Karpas-422 (cell line): ENCODE measurements around the gene LSP1. TPM values are rescaled to one million over a fixed set of nuclear protein-coding genes. Genes with fewer than 3 reads are reported as not detected.

Experiments
- DNase-seq: peaks from one replicate; pipeline ENCODE4 v3.0.0-alpha.2; 2015
- H2AFZ ChIP-seq: fragments of 200-600 bp; sonication (generic); 2 replicates; pipeline ENCODE4 v1.6.1; 2014; ENCODE audit warnings: antibody characterized with exemption, low read length, mixed read lengths
- H3K27ac ChIP-seq: fragments of 200-600 bp; sonication (generic); 2 replicates; pipeline ENCODE4 v1.5.1; 2014; ENCODE audit warnings: mild to moderate bottlenecking, low read length, moderate library complexity
- H3K27me3 ChIP-seq: fragments of 200-600 bp; sonication (generic); 2 replicates; pipeline ENCODE4 v1.6.1; 2014; ENCODE audit warnings: low read length, mixed read lengths
- H3K36me3 ChIP-seq: fragments of 200-600 bp; sonication (generic); 2 replicates; pipeline ENCODE4 v1.6.1; 2014; ENCODE audit warnings: low read length, mixed read lengths; ENCODE audit not compliant: insufficient read depth
- H3K4me1 ChIP-seq: fragments of 200-600 bp; sonication (generic); 2 replicates; pipeline ENCODE4 v1.6.1; 2014; ENCODE audit warnings: mild to moderate bottlenecking, low read length, mixed read lengths
- H3K4me2 ChIP-seq: fragments of 200-600 bp; sonication (generic); 2 replicates; pipeline ENCODE4 v1.6.1; 2014; ENCODE audit warnings: low read length, low read depth, mild to moderate bottlenecking; ENCODE audit not compliant: poor library complexity, severe bottlenecking
- H3K4me3 ChIP-seq: fragments of 200-600 bp; sonication (generic); 2 replicates; pipeline ENCODE4 v1.5.1; 2014; ENCODE audit warnings: mild to moderate bottlenecking, antibody characterized with exemption, low read length, mixed read lengths
- H3K79me2 ChIP-seq: fragments of 200-600 bp; sonication (generic); 2 replicates; pipeline ENCODE4 v1.6.1; 2014; ENCODE audit warnings: mild to moderate bottlenecking, low read length, mixed read lengths
- H3K9ac ChIP-seq: fragments of 200-600 bp; sonication (generic); 2 replicates; pipeline ENCODE4 v1.6.0; 2014; ENCODE audit warnings: low read length
- H3K9me2 ChIP-seq: fragments of 200-600 bp; sonication (generic), shearing (Covaris generic); replicated peaks from 2 replicates; pipeline ENCODE4 v1.6.0; 2014; ENCODE audit warnings: mild to moderate bottlenecking, low read length, moderate library complexity; ENCODE audit not compliant: insufficient read depth
- H3K9me3 ChIP-seq: fragments of 300-700, 200-600 bp; sonication (generic); 2 replicates; pipeline ENCODE4 v1.6.1; 2014; ENCODE audit warnings: low read length, mixed read lengths
- H4K20me1 ChIP-seq: fragments of 200-600 bp; sonication (generic); 2 replicates; pipeline ENCODE4 v1.6.1; 2014; ENCODE audit warnings: mild to moderate bottlenecking, antibody characterized with exemption, low read length, low read depth; ENCODE audit not compliant: insufficient read depth
- total RNA-seq: library from RNA; depleted of rRNA; stranded (reverse); fragments of >200 nt; shearing (Covaris generic); gene quantifications from 2 replicates; pipeline ENCODE4 v1.2.3, GENCODE V29; 2014; ENCODE audit warnings: low replicate concordance

The LSP1 gene
- total RNA-seq, 1 experiment from 2014 or later = 46.9 TPM

DNA sequence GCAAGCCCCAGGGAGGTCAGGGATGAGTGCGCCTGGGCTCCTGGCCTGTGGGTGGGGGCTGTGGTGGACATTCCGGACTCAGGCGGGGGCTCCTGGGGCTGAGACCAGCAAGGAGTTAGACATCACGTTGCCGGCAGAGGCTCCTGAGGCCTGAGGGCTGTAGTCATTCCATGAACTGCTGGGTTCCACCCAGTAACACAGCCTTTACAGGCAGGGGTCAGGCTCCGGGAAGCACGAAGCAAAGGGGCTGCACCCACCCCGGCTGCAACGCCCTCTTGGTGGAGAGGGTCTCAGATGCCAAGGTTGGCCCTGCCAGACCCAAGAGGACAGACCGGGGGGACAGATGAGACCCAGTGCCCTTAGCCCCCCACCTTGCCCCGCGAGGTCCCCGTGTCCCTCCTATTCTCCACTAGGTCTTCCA is 75.6 kb downstream of the LSP1 start:
- no peak overlapping the region for H3K4me2 ChIP-seq
- no peaks in the 10 kb centered on the region for H4K20me1 ChIP-seq
- no peak overlapping the region for H3K9ac ChIP-seq
- H3K36me3 ChIP-seq = no peaks in the 10 kb centered on the region
- H3K27me3 ChIP-seq = no peaks in the 10 kb centered on the region
- no peaks in the 10 kb centered on the region for H3K9me2 ChIP-seq
- no peak for DNase-seq
- no peaks in the 10 kb centered on the region for H3K4me1 ChIP-seq
- no peak overlapping the region for H3K27ac ChIP-seq
- no peak overlapping the region for H3K4me3 ChIP-seq
- H3K9me3 ChIP-seq = no peaks in the 10 kb centered on the region
- H3K79me2 ChIP-seq = no peaks in the 10 kb centered on the region
- no peak overlapping the region for H2AFZ ChIP-seq

DNA sequence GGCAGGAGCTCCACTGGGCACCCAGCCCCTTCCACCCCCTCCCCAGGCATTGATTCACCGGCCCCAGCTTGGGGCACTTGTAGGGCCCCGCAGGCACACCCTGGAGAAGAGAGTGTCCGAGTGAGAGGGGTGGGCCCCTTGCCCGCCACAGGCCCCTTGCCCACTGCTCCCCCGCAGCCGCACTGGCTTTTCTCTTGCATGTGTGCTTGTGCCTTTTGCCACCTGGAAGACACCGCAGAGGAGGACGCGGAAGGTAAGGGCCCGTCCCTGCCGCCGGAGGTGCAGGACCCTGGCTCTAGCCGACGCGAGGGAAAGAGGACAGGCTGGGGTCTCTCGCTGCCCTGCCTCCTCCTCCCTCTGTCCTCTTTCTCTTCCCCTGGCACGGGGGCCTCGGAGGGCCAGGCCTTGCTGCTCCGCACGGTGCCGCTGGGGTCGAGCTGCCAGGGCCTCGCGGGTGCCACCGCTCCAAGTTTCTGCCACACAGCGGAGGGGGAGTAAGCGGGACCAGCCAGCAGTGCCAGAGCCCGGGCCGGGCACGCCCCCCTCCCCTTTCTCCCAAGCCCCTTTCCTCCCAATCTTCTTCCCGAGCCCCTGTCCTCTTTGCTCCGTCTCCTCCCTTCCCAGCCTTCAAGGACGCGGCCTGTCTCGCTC is 76.1 kb downstream of the LSP1 start:
- Histone ChIP-seq H3K27ac (no peak overlapping the region), H3K9me2 (no peaks in the 10 kb centered on the region), H3K27me3 (no peaks in the 10 kb centered on the region), H4K20me1 (no peaks in the 10 kb centered on the region), H3K4me3 (no peak overlapping the region), H3K9me3 (no peaks in the 10 kb centered on the region), H3K4me1 (no peaks in the 10 kb centered on the region), H2AFZ (no peak overlapping the region), H3K36me3 (no peaks in the 10 kb centered on the region), H3K4me2 (no peak overlapping the region), H3K79me2 (no peaks in the 10 kb centered on the region), H3K9ac (no peak overlapping the region)
- no peak for DNase-seq

DNA sequence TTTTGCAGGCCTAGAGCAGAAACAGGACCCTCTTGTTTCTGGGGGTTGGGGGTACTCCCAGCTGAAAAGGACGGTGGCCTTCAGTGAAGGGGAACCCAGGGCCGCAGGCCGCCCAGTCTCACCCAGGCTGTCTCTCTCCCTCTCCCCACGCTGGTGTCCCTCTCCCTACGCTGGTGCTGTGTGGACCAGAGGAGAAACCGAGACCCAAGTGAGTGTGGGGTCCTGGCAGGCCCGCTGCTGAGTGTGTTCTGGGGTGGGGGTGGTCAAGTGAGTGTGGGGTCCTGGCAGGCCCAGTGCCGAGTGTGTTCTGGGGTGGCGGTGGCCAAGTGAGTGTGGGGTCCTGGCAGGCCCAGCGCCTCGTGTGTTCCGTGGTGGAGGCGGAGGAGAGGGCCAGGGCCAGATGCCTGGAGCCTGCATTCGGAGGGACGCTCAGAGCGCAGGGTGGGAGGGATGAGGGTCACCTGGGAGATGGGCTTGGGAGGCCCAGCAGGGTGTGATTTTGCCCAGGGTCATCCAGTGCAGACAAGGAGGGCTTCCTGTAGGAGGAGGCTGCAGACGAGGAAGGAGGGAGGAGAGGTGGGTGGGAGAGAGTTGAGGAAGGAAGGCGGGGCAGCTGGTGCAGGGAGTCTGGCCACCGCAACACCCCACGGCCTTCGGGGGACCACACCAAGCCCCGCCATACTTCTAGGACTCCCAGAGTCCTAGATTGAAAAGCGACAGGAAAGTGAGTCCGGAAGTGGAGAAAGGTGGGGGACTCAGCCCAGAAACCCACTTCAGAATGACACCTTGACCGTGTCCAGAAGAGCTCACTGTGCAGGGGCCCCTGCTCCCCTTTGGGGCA is 77.0 kb downstream of the LSP1 start:
- no peak for DNase-seq
- no peak overlapping the region for H3K4me3 ChIP-seq
- H3K9me3 ChIP-seq = no peaks in the 10 kb centered on the region
- no peaks in the 10 kb centered on the region for H4K20me1 ChIP-seq
- no peaks in the 10 kb centered on the region for H3K79me2 ChIP-seq
- H3K9me2 ChIP-seq = no peaks in the 10 kb centered on the region
- no peak overlapping the region for H2AFZ ChIP-seq
- no peaks in the 10 kb centered on the region for H3K4me1 ChIP-seq
- no peak overlapping the region for H3K9ac ChIP-seq
- no peaks in the 10 kb centered on the region for H3K27me3 ChIP-seq
- no peak overlapping the region for H3K27ac ChIP-seq
- no peaks in the 10 kb centered on the region for H3K36me3 ChIP-seq
- H3K4me2 ChIP-seq = no peak overlapping the region

DNA sequence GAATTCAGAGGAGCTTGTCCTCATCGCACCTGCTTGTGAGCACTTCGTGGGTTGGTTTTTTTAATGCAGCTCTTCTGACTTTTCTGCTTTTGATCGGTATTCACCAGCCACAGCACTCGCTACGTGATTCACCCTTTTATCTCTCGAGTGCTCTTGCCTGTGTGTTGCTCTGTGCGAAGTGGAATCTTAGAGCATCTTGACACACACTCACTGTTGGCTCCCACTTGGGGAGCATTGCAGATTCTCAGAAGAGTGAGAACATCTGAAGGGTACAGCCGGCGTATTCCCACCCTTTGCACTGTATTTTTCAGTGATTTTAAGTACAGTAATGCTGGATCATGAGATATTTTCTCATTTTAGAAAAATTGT is 77.6 kb downstream of the LSP1 start:
- Histone ChIP-seq H2AFZ (no peak overlapping the region), H3K9me2 (no peaks in the 10 kb centered on the region), H3K4me1 (no peaks in the 10 kb centered on the region), H3K27ac (no peak overlapping the region), H3K4me2 (no peak overlapping the region), H3K9me3 (no peaks in the 10 kb centered on the region), H4K20me1 (no peaks in the 10 kb centered on the region), H3K79me2 (no peaks in the 10 kb centered on the region), H3K27me3 (no peaks in the 10 kb centered on the region), H3K4me3 (no peak overlapping the region), H3K9ac (no peak overlapping the region), H3K36me3 (no peaks in the 10 kb centered on the region)
- no peak for DNase-seq

DNA sequence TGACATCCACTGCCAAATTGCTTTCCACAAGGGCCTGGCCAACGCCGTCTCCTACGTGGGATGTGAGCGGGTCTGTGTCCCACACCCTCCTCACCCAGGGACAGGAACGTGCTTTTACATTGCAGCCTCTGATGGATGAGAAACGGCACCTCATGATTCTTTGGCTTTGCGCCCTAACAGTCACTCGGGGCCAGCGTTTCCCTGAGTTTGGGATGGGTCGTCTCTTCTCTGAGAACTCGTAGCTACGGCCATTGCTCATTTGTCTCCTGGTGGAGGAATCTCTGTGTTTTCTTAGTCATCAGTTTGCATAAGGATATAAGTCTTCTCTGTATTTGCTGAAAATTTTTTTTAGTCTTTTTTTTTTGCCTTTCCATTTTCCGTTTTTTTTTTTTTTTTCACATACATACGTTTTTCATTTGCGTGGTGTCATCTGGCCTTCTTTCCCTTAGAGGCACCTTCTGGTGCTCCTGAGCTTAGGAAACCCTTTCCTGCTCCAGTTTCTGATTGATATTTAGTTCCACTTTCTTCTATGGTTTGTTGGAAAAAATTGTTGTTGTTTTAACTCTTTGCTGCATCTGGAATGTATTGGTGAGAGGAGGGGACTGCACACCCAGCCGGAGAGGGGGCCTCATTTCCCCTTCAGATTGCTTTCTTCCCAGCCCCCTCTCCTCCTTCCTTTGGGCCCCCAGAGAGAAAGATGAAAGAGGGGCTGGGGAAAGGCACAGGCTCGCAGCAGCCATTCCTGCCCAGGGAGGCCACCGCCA is 78.6 kb downstream of the LSP1 start:
- H3K9me3 ChIP-seq = no peaks in the 10 kb centered on the region
- no peaks in the 10 kb centered on the region for H3K79me2 ChIP-seq
- no peak overlapping the region for H3K4me3 ChIP-seq
- H3K27me3 ChIP-seq = no peaks in the 10 kb centered on the region
- no peaks in the 10 kb centered on the region for H3K4me1 ChIP-seq
- no peaks in the 10 kb centered on the region for H4K20me1 ChIP-seq
- no peaks in the 10 kb centered on the region for H3K36me3 ChIP-seq
- DNase-seq = no peak
- H2AFZ ChIP-seq = no peak overlapping the region
- H3K9me2 ChIP-seq = no peaks in the 10 kb centered on the region
- no peak overlapping the region for H3K4me2 ChIP-seq
- H3K9ac ChIP-seq = no peak overlapping the region
- no peak overlapping the region for H3K27ac ChIP-seq

DNA sequence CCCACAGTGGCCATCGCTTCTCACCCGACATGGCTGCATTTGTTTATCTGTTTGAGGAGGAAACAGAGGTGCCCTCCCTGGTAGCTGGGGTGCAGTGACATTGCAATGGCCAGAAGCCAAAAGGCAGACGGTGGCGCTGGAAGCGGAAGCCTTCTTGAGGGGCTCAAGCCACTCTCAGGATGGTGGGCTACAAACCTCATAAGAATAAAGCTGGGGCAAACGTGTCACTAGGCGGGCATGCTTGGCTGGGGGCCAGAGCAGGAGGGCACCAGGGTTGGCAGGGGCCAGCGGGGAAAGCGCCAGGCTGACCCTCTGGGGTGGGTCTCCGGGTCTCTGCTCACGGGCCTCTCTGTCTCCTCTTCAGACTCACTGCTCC is 79.2 kb downstream of the LSP1 start:
- Histone ChIP-seq H3K79me2 (no peaks in the 10 kb centered on the region), H3K9me3 (no peaks in the 10 kb centered on the region), H3K4me2 (no peak overlapping the region)

DNA sequence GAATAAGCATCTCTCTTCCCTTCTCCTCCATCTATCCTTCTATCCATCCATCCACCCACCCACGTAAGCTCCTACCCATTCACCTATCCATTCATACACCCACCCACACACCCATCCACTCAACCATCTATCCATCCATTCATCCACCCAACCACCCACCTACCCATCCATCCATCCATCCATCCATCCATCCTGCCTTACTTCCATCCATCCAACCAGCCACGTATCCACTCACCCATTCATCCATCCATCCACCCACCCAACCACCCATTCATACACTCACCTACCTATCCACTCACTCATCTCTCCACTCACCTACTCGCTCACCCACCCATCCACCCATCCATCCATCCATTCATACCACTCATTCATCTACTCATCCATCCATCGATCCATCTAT is 79.8 kb downstream of the LSP1 start:
- Histone ChIP-seq H3K4me3 (no peak overlapping the region), H3K9me3 (no peaks in the 10 kb centered on the region), H2AFZ (no peak overlapping the region), H4K20me1 (no peaks in the 10 kb centered on the region), H3K36me3 (no peaks in the 10 kb centered on the region), H3K27me3 (no peaks in the 10 kb centered on the region), H3K79me2 (no peaks in the 10 kb centered on the region), H3K9ac (no peak overlapping the region), H3K9me2 (no peaks in the 10 kb centered on the region), H3K4me2 (no peak overlapping the region), H3K4me1 (no peaks in the 10 kb centered on the region), H3K27ac (no peak overlapping the region)
- no peak for DNase-seq

More for the DNA sequence above, 79.2 kb downstream of the LSP1 start:
- no peak overlapping the region for H3K27ac ChIP-seq
- H3K27me3 ChIP-seq = no peaks in the 10 kb centered on the region
- H3K4me3 ChIP-seq = no peak overlapping the region
- DNase-seq = no peak
- no peaks in the 10 kb centered on the region for H3K36me3 ChIP-seq
- H4K20me1 ChIP-seq = no peaks in the 10 kb centered on the region
- no peaks in the 10 kb centered on the region for H3K9me2 ChIP-seq
- H3K9ac ChIP-seq = no peak overlapping the region
- H2AFZ ChIP-seq = no peak overlapping the region
- H3K4me1 ChIP-seq = no peaks in the 10 kb centered on the region
